HL-60 (cell line): Measurements from ENCODE around the gene FOCAD.

Experiments
- DNase-seq, 2 experiments: peaks; one replicate each; pipeline ENCODE4 v3.0.0-alpha.2; 2010 to 2020; ENCODE audit warnings: low read depth in 1 of 2, low spot score in 1 of 2
- H3K27ac ChIP-seq: fragments of 250-450 bp; sonication (Bioruptor Pico); replicated peaks from 2 replicates; pipeline ENCODE4 v1.5.1; 2020; ENCODE audit warnings: mild to moderate bottlenecking, moderate library complexity
- H3K27me3 ChIP-seq: fragments of 250-450 bp; sonication (Bioruptor Pico); 2 replicates; pipeline ENCODE4 v1.5.1; 2021; ENCODE audit warnings: mild to moderate bottlenecking, moderate library complexity; ENCODE audit not compliant: insufficient read depth, poor library complexity, severe bottlenecking
- H3K4me3 ChIP-seq: replicated peaks from 2 replicates; pipeline ENCODE4 v1.5.1; 2011; ENCODE audit warnings: mild to moderate bottlenecking, control low read depth, low read length; ENCODE audit not compliant: insufficient read depth
- CTCF ChIP-seq: IDR thresholded peaks from one replicate; pipeline ENCODE4 v1.5.1; 2011; ENCODE audit warnings: low read length, control low read depth, inconsistent platforms; ENCODE audit not compliant: insufficient read depth
- GABPA ChIP-seq: IDR thresholded peaks from 2 replicates; pipeline ENCODE4 v1.6.1; 2012; ENCODE audit warnings: low read depth
- POLR2AphosphoS5 ChIP-seq: IDR thresholded peaks from 2 replicates; pipeline ENCODE4 v1.6.1; 2012; ENCODE audit warnings: low read depth
- REST ChIP-seq: IDR thresholded peaks from 2 replicates; pipeline ENCODE4 v1.6.1; 2012; ENCODE audit warnings: low read depth; ENCODE audit not compliant: insufficient replicate concordance
- SPI1 ChIP-seq: IDR thresholded peaks from 2 replicates; pipeline ENCODE4 v1.6.1; 2012; ENCODE audit warnings: low read depth, mild to moderate bottlenecking, borderline replicate concordance

FOCAD gene

GRCh38 chr9:20811872-20812271, 127.8 kb downstream of the FOCAD start:
- DNase-seq, result no peak
- no peak overlapping the region for H3K27ac ChIP-seq

GRCh38 chr9:20815923-20816703, 132.1 kb downstream of the FOCAD start:
- no peak for TF ChIP-seq POLR2AphosphoS5
- TF ChIP-seq SPI1, result no peak
- no peak for TF ChIP-seq REST
- no peak for TF ChIP-seq CTCF
- TF ChIP-seq GABPA, result no peak

More at GRCh38 chr9:20811872-20812271, 127.8 kb downstream of the FOCAD start:
- Histone ChIP-seq H3K27me3 (no peaks in the 10 kb centered on the region), H3K4me3 (no peak overlapping the region)
- TF ChIP-seq POLR2AphosphoS5 (no peak), GABPA (no peak), CTCF (no peak), REST (no peak)

GRCh38 chr9:20823051-20823450, 139.0 kb downstream of the FOCAD start:
- Histone ChIP-seq H3K27ac (no peak overlapping the region), H3K27me3 (no peaks in the 10 kb centered on the region), H3K4me3 (no peak overlapping the region)
- no peak for DNase-seq
- TF ChIP-seq GABPA, result no peak
- no peak for TF ChIP-seq CTCF
- TF ChIP-seq POLR2AphosphoS5, result no peak
- no peak for TF ChIP-seq SPI1
- TF ChIP-seq REST, result no peak

More at GRCh38 chr9:20815923-20816703, 132.1 kb downstream of the FOCAD start:
- no peaks in the 10 kb centered on the region for H3K27me3 ChIP-seq
- DNase-seq, result no peak
- no peak overlapping the region for H3K27ac ChIP-seq
- no peak overlapping the region for H3K4me3 ChIP-seq
